WTC11 (cell line): ENCODE data around the gene TCERG1. TPM values are rescaled to one million over a fixed set of nuclear protein-coding genes. Genes with fewer than 3 reads are reported as not detected.

Experiments
- ATAC-seq: fragments of 200-7000 bp; cut with Tn5 transposase; 2 replicates; pipeline ENCODE4 v1.10.0; 2021; ENCODE audit warnings: mild to moderate bottlenecking, moderate library complexity
- CTCF ChIA-PET: fragments of 300-600 bp; sonication (Branson Sonifier 250); formaldehyde crosslinking; loops from one replicate; lab custom pipeline; 2021; ENCODE audit warnings: antibody characterized with exemption; lab: Charles Lee
- POLR2A ChIA-PET: fragments of 350-600 bp; sonication (Branson Sonifier 250); formaldehyde crosslinking; loops from one replicate; lab custom pipeline; 2021; ENCODE audit warnings: antibody characterized with exemption; lab: Charles Lee
- DNase-seq: peaks from one replicate; pipeline ENCODE4 v3.0.0; 2021; ENCODE audit warnings: low spot score
- H3K27ac Mint-ChIP-seq: 2 replicates; pipeline ENCODE4 v1.8.0; 2021; ENCODE audit warnings: mixed read lengths
- H3K27me3 Mint-ChIP-seq: 2 replicates; pipeline ENCODE4 v1.8.0; 2021; ENCODE audit warnings: low read depth, mild to moderate bottlenecking, moderate library complexity, mixed read lengths
- H3K36me3 Mint-ChIP-seq: 2 replicates; pipeline ENCODE4 v1.8.0; 2021; ENCODE audit warnings: mixed read lengths
- H3K4me1 Mint-ChIP-seq: 2 replicates; pipeline ENCODE4 v1.8.0; 2022; ENCODE audit warnings: mixed read lengths
- H3K4me3 Mint-ChIP-seq: 2 replicates; pipeline ENCODE4 v1.8.0; 2021; ENCODE audit warnings: mild to moderate bottlenecking, moderate library complexity, mixed read lengths
- H3K9me3 Mint-ChIP-seq: 2 replicates; pipeline ENCODE4 v1.8.0; 2021; ENCODE audit warnings: mixed read lengths
- ATF1 ChIP-seq: sonication (generic); formaldehyde crosslinking; IDR thresholded peaks from 2 replicates; pipeline ENCODE4 v1.8.1; 2023; ENCODE audit warnings: mild to moderate bottlenecking, moderate library complexity, missing genetic modification reagents
- CREM ChIP-seq: sonication (generic); formaldehyde crosslinking; IDR thresholded peaks from 2 replicates; pipeline ENCODE4 v1.8.1; 2022; ENCODE audit warnings: mild to moderate bottlenecking, missing genetic modification reagents, moderate library complexity
- ESRRA ChIP-seq: sonication (generic); formaldehyde crosslinking; IDR thresholded peaks from 2 replicates; pipeline ENCODE4 v1.8.1; 2022; ENCODE audit warnings: mild to moderate bottlenecking, missing genetic modification reagents, borderline replicate concordance
- FOXJ3 ChIP-seq: sonication (generic); formaldehyde crosslinking; IDR thresholded peaks from 2 replicates; pipeline ENCODE4 v1.9.0; 2021; ENCODE audit warnings: missing genetic modification reagents, mild to moderate bottlenecking, borderline replicate concordance
- GRHL2 ChIP-seq: fragments of 250-450 bp; sonication (Bioruptor Pico); IDR thresholded peaks from 2 replicates; pipeline ENCODE4 v1.8.0; 2022; ENCODE audit warnings: mild to moderate bottlenecking, moderate library complexity; ENCODE audit not compliant: insufficient replicate concordance, severe bottlenecking
- NFE2L1 ChIP-seq: sonication (generic); formaldehyde crosslinking; IDR thresholded peaks from 2 replicates; pipeline ENCODE4 v1.8.1; 2023; ENCODE audit warnings: missing genetic modification reagents
- NFYB ChIP-seq: sonication (generic); formaldehyde crosslinking; conservative IDR thresholded peaks from 2 replicates; pipeline ENCODE4 v1.8.0; 2022; ENCODE audit warnings: low read depth, missing genetic modification reagents
- SOX15 ChIP-seq: fragments of 250-450 bp; sonication (Bioruptor Pico); IDR thresholded peaks from 2 replicates; pipeline ENCODE4 v1.9.0; 2021; ENCODE audit warnings: mild to moderate bottlenecking
- TCF7 ChIP-seq: sonication (generic); formaldehyde crosslinking; IDR thresholded peaks from 2 replicates; pipeline ENCODE4 v1.8.0; 2022; ENCODE audit warnings: mild to moderate bottlenecking, low read depth, missing genetic modification reagents, moderate library complexity
- TP53 ChIP-seq: sonication (generic); formaldehyde crosslinking; IDR thresholded peaks from 2 replicates; pipeline ENCODE4 v1.8.1; 2023; ENCODE audit warnings: mild to moderate bottlenecking, missing genetic modification reagents
- ZNF219 ChIP-seq: sonication (generic); formaldehyde crosslinking; IDR thresholded peaks from 2 replicates; pipeline ENCODE4 v1.8.0; 2023; ENCODE audit warnings: missing genetic modification reagents, mild to moderate bottlenecking, borderline replicate concordance
- ZNF263 ChIP-seq: sonication (generic); formaldehyde crosslinking; IDR thresholded peaks from 2 replicates; pipeline ENCODE4 v1.8.1; 2022; ENCODE audit warnings: low read depth, mild to moderate bottlenecking, moderate library complexity, missing genetic modification reagents
- ZNF317 ChIP-seq: sonication (generic); formaldehyde crosslinking; IDR thresholded peaks from 2 replicates; pipeline ENCODE4 v1.8.1; 2023; ENCODE audit warnings: low read depth, mild to moderate bottlenecking, moderate library complexity, missing genetic modification reagents, borderline replicate concordance
- ZNF396 ChIP-seq: fragments of 250-450 bp; sonication (Bioruptor Pico); IDR thresholded peaks from 2 replicates; pipeline ENCODE4 v1.8.0; 2021; ENCODE audit warnings: mild to moderate bottlenecking, moderate library complexity, borderline replicate concordance
- ZNF423 ChIP-seq: fragments of 250-450 bp; sonication (Bioruptor Pico); IDR thresholded peaks from 2 replicates; pipeline ENCODE4 v2.1.2; 2022; ENCODE audit warnings: mild to moderate bottlenecking, moderate library complexity
- ZNF671 ChIP-seq: fragments of 250-450 bp; sonication (Bioruptor Pico); IDR thresholded peaks from 2 replicates; pipeline ENCODE4 v1.8.0; 2021; ENCODE audit warnings: mild to moderate bottlenecking
- total RNA-seq: library from RNA; stranded (reverse); gene quantifications from 3 replicates; pipeline ENCODE4 v1.2.3, GENCODE V29; 2021
- TF ChIP-seq, protein P1 (sequence below): fragments of 250-450 bp; sonication (Bioruptor Pico); IDR thresholded peaks from 2 replicates; pipeline ENCODE4 v1.9.0; 2021; ENCODE audit warnings: mild to moderate bottlenecking, borderline replicate concordance
- TF ChIP-seq, protein P2 (sequence below): sonication (generic); formaldehyde crosslinking; IDR thresholded peaks from 2 replicates; pipeline ENCODE4 v1.8.0; 2023; ENCODE audit warnings: missing genetic modification reagents
- TF ChIP-seq, protein P3 (sequence below): sonication (generic); formaldehyde crosslinking; IDR thresholded peaks from 2 replicates; pipeline ENCODE4 v1.8.1; 2022; ENCODE audit warnings: low read depth, mild to moderate bottlenecking, moderate library complexity, missing genetic modification reagents, borderline replicate concordance
- TF ChIP-seq, protein P4 (sequence below): sonication (generic); formaldehyde crosslinking; IDR thresholded peaks from 2 replicates; pipeline ENCODE4 v1.8.0; 2022; ENCODE audit warnings: mild to moderate bottlenecking, missing genetic modification reagents
- TF ChIP-seq, protein P5 (sequence below): sonication (generic); formaldehyde crosslinking; IDR thresholded peaks from 2 replicates; pipeline ENCODE4 v1.8.1; 2022; ENCODE audit warnings: mild to moderate bottlenecking, moderate library complexity, missing genetic modification reagents
- TF ChIP-seq, protein P6 (sequence below): sonication (generic); formaldehyde crosslinking; IDR thresholded peaks from 2 replicates; pipeline ENCODE4 v1.8.1; 2023; ENCODE audit warnings: mild to moderate bottlenecking, moderate library complexity, missing genetic modification reagents

Gene TCERG1
- total RNA-seq, 1 experiment from 2014 or later: 117 TPM

DNA sequence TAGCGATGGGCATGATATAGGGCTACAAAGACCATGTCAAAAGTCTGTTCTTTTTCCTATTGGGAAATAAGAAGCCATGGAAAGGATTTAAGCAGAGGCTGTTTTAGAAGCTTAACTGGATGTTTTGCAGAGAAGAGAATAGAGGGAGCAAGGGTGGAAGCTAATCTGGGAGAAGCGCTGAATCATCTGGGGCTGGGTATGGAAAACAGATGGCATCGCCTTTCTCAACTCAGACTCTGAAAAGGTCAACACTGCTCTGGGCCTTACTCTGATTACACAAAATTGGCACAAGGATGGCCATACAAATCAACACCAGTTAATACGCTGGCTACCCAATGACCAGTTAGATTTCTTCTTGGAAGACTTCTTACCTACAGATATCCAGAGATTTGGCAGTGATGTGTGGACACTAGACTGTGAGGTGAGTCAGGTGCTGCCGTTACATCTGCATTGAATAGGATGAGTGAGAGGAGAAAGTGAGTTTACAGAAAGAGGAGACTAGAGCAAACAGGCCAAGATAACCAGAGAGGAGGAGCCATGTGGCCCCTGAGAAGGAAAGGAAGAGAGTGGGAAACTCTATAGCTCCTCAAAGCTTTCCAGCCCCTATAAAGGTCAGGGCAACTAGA lies 6.2 kb upstream of the TCERG1 start (continued):
- TF ChIP-seq, protein P1, sequence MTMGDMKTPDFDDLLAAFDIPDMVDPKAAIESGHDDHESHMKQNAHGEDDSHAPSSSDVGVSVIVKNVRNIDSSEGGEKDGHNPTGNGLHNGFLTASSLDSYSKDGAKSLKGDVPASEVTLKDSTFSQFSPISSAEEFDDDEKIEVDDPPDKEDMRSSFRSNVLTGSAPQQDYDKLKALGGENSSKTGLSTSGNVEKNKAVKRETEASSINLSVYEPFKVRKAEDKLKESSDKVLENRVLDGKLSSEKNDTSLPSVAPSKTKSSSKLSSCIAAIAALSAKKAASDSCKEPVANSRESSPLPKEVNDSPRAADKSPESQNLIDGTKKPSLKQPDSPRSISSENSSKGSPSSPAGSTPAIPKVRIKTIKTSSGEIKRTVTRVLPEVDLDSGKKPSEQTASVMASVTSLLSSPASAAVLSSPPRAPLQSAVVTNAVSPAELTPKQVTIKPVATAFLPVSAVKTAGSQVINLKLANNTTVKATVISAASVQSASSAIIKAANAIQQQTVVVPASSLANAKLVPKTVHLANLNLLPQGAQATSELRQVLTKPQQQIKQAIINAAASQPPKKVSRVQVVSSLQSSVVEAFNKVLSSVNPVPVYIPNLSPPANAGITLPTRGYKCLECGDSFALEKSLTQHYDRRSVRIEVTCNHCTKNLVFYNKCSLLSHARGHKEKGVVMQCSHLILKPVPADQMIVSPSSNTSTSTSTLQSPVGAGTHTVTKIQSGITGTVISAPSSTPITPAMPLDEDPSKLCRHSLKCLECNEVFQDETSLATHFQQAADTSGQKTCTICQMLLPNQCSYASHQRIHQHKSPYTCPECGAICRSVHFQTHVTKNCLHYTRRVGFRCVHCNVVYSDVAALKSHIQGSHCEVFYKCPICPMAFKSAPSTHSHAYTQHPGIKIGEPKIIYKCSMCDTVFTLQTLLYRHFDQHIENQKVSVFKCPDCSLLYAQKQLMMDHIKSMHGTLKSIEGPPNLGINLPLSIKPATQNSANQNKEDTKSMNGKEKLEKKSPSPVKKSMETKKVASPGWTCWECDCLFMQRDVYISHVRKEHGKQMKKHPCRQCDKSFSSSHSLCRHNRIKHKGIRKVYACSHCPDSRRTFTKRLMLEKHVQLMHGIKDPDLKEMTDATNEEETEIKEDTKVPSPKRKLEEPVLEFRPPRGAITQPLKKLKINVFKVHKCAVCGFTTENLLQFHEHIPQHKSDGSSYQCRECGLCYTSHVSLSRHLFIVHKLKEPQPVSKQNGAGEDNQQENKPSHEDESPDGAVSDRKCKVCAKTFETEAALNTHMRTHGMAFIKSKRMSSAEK (CRISPR knock-in tag): no peak
- no peak for TF ChIP-seq FOXJ3 (CRISPR knock-in tag)
- TF ChIP-seq ZNF219: no peak
- no peak for TF ChIP-seq NFYB (CRISPR knock-in tag)
- TF ChIP-seq, protein P2, sequence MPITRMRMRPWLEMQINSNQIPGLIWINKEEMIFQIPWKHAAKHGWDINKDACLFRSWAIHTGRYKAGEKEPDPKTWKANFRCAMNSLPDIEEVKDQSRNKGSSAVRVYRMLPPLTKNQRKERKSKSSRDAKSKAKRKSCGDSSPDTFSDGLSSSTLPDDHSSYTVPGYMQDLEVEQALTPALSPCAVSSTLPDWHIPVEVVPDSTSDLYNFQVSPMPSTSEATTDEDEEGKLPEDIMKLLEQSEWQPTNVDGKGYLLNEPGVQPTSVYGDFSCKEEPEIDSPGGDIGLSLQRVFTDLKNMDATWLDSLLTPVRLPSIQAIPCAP (CRISPR knock-in tag): no peak
- TF ChIP-seq ZNF317 (CRISPR knock-in tag): no peak
- TF ChIP-seq, protein P3, sequence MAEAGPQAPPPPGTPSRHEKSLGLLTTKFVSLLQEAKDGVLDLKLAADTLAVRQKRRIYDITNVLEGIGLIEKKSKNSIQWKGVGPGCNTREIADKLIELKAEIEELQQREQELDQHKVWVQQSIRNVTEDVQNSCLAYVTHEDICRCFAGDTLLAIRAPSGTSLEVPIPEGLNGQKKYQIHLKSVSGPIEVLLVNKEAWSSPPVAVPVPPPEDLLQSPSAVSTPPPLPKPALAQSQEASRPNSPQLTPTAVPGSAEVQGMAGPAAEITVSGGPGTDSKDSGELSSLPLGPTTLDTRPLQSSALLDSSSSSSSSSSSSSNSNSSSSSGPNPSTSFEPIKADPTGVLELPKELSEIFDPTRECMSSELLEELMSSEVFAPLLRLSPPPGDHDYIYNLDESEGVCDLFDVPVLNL (CRISPR knock-in tag): no peak
- TF ChIP-seq, protein P4, sequence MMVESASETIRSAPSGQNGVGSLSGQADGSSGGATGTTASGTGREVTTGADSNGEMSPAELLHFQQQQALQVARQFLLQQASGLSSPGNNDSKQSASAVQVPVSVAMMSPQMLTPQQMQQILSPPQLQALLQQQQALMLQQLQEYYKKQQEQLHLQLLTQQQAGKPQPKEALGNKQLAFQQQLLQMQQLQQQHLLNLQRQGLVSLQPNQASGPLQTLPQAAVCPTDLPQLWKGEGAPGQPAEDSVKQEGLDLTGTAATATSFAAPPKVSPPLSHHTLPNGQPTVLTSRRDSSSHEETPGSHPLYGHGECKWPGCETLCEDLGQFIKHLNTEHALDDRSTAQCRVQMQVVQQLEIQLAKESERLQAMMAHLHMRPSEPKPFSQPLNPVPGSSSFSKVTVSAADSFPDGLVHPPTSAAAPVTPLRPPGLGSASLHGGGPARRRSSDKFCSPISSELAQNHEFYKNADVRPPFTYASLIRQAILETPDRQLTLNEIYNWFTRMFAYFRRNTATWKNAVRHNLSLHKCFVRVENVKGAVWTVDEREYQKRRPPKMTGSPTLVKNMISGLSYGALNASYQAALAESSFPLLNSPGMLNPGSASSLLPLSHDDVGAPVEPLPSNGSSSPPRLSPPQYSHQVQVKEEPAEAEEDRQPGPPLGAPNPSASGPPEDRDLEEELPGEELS (CRISPR knock-in tag): no peak
- no peak for TF ChIP-seq ZNF396 (CRISPR knock-in tag)
- no peak for TF ChIP-seq CREM (CRISPR knock-in tag)
- TF ChIP-seq, protein P5, sequence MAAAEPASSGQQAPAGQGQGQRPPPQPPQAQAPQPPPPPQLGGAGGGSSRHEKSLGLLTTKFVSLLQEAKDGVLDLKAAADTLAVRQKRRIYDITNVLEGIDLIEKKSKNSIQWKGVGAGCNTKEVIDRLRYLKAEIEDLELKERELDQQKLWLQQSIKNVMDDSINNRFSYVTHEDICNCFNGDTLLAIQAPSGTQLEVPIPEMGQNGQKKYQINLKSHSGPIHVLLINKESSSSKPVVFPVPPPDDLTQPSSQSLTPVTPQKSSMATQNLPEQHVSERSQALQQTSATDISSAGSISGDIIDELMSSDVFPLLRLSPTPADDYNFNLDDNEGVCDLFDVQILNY (CRISPR knock-in tag): no peak
- TF ChIP-seq, protein P6, sequence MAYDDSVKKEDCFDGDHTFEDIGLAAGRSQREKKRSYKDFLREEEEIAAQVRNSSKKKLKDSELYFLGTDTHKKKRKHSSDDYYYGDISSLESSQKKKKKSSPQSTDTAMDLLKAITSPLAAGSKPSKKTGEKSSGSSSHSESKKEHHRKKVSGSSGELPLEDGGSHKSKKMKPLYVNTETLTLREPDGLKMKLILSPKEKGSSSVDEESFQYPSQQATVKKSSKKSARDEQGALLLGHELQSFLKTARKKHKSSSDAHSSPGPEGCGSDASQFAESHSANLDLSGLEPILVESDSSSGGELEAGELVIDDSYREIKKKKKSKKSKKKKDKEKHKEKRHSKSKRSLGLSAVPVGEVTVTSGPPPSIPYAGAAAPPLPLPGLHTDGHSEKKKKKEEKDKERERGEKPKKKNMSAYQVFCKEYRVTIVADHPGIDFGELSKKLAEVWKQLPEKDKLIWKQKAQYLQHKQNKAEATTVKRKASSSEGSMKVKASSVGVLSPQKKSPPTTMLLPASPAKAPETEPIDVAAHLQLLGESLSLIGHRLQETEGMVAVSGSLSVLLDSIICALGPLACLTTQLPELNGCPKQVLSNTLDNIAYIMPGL (CRISPR knock-in tag): no peak
- TF ChIP-seq TCF7 (CRISPR knock-in tag): no peak

DNA sequence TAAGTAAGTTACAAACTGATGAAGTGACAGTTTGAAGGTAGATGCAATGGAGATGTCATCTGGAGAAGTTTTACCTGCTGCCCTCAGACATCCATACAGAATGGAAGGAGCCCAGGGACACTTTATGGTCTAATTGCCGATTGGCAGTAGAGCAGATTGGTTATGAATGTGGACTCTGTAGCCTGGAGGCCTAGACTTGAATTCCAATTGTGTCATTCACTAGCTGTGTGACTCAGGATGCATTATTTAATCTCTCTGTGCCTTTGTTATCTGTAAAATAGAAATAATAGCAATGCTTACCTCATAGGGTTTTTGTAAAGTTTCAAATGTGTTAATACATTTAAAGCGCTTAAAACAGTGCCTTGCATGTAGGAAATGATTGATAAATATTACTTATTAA lies 5.2 kb upstream of the TCERG1 start:
- Mint-ChIP-seq H3K27me3 (peaks cover under 1% of the 10 kb centered on the region), H3K4me1 (no peaks in the 10 kb centered on the region), H3K36me3 (no peaks in the 10 kb centered on the region), H3K27ac (no peak overlapping the region), H3K9me3 (no peaks in the 10 kb centered on the region), H3K4me3 (no peak overlapping the region)
- ATAC-seq: no peak
- no peak for DNase-seq
- ChIA-PET CTCF (interaction anchor here (1.3 kb wide), 1 partner anchor 51 kb away, joined by 3 read pairs; no protein-coding TSS in a partner anchor), POLR2A (no interaction called here)
- no peak for TF ChIP-seq ZNF671 (CRISPR knock-in tag)
- TF ChIP-seq, protein P6 (CRISPR knock-in tag): no peak
- TF ChIP-seq, protein P3 (CRISPR knock-in tag): no peak
- TF ChIP-seq ZNF263 (CRISPR knock-in tag): no peak
- no peak for TF ChIP-seq ZNF423
- no peak for TF ChIP-seq GRHL2 (CRISPR knock-in tag)
- no peak for TF ChIP-seq TP53 (CRISPR knock-in tag)
- no peak for TF ChIP-seq ESRRA (CRISPR knock-in tag)
- TF ChIP-seq ATF1 (CRISPR knock-in tag): no peak
- TF ChIP-seq SOX15: no peak
- TF ChIP-seq NFE2L1 (CRISPR knock-in tag): no peak
